NCI-H1417 treated with DMSO at 0.1 percent for 48 hours (cell line): Measurements from ENCODE around the gene GTF2E1.
A peak's percentile ranks its signal among the peaks of the same experiment; 100 is the strongest.
"Not testable (repeated sequence)": the region's sequence is repeated elsewhere in the genome, so short reads cannot be mapped to it uniquely, and the experiment has no call there.

Source experiments
- DNase-seq: peaks from one replicate; lab custom pipeline; 2025; lab: John Stamatoyannopoulos, UW

Gene GTF2E1

DNA sequence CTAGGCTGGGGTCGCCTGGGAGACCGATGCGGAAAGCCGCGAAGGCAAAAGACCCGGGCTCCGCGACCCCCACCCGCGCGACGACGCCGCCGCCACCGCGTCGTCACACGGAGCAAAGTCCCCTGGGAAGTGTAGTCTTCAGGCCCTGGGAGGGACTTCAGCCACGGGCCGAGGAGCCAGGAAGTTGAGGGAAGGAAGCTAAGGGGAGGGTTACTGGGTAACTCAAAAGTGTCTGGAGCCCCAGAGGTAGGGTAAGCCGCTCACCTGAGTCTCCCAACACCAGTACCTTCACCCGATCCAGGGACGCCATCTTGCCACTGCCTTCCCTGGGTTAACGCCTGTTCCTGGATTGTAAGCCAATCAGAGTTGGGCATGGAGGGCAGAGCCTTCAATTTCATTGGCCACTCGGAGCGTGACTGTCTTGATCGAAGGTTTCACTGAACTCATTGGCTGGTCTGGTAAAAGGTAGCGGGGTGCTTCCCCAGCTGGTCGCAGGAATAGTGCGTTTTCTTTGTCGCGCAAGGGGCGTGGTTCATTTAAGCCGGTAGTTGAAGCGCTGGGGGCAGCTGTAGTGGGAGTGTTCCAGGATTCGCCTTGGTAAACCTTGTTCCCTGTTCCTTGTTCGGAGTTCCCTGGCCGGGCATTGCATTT is at the start of gene GTF2E1, which contains the start of gene RABL3:
Gene GTF2E1, plus strand, starts transcription at position 547 of the 651 bp plus-strand sequence. CDS start 7,809 bp downstream, outside the sequence.
Gene RABL3, minus strand, starts transcription at position 319 of the 651 bp plus-strand sequence. Its CDS starts 9 bp downstream, at position 310.
- DNase-seq = peak; percentile 99

DNA sequence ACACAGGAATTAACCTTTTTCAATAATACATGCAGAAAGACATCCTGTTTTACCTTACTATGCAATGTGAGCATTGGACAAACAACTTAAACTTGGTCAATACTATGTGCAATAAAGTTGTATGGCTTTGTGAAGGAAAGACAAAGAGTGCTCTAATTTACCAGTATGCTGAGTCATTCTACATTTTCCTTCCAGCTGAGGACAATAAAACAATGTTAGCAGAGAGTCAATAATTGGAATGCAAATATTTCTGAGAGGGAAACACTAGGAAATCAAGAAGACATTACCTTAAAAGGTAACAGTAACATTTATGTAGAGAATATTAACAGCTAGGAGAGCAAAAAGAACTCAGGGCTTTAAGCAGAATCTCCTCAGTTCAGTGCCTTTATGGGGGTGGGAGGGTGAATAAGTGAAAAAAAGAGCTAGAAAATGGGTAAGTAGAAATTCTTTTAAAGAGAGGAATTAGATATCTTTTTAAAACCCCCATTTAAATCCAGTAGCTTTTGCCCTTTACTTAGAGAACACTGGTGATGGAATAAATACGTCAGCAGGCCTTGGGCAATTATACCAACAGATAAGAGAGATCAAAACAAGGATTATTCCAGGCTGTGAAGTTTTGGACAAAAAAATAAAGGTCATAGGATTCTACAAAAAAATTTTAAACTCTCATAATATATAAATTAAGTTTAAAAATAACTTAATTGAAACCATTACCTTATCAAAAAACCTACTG is 48.9 kb upstream of the GTF2E1 start:
- no peak for DNase-seq

DNA sequence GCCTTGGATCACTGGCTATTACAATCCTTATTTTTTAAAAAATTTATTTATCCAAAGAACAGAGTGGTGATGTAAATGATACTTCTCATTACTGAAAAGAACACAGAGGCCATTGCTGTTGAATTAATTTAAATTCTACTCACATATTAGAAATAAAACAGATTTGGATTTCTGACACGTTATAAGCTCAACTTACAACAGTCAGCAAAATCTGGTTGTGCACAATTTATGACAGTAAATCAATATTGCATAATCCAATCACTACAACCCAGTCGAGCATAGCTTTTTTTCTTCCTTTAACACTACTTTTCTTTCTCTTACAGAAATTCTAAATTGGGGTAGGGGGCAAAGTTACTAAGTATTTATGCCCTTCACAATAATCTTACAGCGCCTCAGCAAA is 43.2 kb upstream of the GTF2E1 start:
- no peak for DNase-seq

DNA sequence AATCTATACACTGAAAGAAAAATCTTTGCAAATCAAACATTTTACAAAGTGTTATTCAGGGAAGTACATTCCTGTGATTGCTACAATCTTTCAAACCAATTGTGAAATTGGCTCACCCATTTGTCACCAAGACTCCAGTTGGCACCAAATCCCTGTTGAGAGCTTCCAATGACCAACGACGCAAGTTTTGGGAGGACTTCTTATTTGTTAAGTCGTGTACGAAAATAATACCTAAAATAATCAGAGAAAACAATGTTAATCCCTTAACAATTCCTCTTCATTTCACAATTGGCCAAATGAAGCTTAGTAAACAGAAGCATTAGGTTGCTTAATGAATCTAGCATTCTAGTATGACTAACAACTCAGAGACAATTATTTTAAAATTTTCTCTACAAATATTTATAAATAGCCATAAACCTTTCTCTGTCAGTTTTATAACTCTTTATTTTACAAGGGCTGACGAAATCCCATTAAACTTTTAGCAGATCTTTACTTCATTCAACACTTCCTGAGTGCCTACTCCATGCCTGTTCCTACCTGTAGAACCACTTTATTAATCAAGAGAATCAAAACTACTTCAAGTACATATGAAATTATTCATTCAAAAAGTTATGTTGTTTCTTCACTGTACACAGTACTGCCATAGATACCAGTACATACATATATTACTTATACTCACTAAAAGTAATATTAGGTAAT is 36.5 kb upstream of the GTF2E1 start:
- DNase-seq = no peak

DNA sequence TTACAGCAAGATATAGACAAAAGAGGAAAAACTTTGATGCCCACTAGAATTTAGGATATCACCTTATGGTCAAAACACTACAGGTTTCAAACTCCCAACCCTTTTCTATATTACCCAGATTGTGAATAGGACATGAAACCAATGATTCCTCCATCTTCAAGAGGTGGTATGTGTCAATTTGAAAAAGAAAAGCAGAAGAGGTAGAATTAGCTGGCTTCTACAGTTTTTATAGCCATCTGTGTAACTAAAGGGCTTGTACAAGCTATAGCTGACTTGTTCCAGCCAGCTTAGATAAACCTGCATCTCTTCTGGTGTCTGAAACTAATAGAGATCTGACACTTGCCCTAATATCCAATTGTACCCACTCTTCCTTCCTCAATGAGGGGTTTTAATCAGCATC is 35.6 kb upstream of the GTF2E1 start:
- no peak for DNase-seq

DNA sequence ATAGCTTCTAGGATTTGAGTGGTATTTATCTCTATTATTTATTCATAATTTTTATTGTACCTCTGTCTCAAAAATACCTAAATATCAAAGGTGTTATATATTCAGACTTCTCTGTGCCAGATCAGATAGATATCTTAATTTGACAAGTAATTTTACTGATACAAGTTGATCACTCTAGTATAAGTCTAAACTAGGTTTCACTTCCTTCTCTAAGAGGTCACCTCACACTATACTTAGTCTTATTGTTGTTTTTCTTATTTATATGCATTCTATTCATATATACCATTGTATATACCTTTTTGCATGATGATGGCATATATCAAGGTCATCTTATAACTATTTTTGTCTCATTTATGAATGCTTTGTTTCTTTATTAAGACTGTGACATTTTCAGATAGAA is 34.1 kb upstream of the GTF2E1 start:
- DNase-seq = no peak

DNA sequence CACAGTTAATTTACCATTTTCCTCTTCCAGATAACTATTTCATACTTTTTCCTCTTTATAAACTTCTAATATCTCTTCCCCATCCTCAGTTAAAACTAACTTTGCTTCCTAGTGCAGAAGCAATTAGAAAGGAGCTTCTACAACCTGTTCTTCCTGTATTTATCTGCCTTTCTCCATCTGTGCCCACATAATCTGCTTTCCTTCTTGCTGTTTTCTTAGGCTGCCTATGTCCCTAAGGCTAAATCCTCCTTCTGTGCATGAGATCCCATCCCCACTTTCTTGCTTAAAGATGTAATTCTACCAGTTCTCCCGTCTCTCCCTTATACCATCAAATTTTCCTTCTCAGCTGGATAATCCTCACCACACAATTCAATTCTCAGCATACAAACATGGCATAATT is 32.2 kb upstream of the GTF2E1 start:
- DNase-seq = no peak

DNA sequence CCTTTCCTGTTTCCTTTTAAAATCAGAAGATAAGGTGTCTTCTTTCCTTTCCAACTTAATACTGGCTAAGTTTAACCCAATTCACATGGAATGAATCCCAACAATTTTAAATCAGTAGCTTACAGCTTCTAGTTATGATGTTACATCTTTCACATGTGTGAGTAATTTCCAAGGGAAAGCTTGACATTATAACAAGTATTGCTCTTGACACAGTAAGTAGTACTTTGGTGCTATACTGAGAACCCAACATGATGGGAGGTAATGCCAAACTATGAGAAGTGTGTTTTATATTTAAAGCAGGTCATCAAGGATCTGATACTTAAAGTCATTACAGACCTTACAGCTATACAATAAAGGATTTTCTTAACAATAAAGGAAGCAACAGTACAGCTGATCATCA is 29.3 kb upstream of the GTF2E1 start:
- DNase-seq = no peak

DNA sequence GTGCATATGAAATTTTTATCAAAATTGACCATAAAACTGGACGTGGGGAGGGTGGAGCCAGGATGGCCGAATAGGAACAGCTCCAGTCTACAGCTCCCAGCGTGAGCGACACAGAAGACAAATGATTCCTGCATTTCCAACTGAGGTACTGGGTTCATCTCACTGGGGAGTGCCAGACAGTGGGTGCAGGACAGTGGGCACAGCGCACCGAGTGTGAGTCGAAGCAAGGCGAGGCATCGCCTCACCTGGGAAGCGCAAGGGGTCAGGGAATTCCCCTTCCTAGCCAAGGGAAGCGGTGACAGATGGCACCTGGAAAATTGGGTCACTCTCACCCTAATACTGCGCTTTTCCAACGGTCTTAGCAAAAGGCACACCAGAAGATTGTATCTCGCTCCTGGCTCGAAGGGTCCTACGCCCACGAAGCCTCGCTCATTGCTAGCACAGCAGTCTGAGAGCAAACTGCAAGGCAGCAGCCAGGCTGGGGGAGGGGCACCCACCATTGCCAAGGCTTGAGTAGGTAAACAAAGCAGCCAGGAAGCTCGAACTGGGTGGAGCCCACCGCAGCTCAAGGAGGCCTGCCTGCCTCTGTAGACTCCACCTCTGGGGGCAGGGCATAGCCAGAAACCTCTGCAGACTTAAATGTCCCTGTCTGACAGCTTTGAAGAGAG is 23.2 kb upstream of the GTF2E1 start:
- not testable (repeated sequence) for DNase-seq

DNA sequence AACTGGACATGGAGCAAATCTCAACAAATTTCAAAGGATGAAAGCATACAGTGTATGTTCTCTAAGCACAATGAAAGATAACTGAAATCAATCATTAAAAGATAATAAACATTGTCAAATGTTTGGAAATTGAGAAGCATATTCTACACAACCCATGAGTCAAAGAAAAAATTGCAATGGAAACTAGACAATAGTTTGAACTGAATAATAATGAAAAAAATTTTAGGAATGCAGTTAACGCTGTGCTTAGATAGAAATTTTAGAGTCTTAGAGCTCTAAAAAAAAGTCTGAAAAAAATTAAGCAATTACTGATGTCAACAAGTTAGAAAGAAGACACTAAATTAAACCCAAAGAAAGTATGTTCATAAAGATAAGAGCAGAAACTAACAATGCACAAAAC is 15.8 kb upstream of the GTF2E1 start:
- DNase-seq = no peak

DNA sequence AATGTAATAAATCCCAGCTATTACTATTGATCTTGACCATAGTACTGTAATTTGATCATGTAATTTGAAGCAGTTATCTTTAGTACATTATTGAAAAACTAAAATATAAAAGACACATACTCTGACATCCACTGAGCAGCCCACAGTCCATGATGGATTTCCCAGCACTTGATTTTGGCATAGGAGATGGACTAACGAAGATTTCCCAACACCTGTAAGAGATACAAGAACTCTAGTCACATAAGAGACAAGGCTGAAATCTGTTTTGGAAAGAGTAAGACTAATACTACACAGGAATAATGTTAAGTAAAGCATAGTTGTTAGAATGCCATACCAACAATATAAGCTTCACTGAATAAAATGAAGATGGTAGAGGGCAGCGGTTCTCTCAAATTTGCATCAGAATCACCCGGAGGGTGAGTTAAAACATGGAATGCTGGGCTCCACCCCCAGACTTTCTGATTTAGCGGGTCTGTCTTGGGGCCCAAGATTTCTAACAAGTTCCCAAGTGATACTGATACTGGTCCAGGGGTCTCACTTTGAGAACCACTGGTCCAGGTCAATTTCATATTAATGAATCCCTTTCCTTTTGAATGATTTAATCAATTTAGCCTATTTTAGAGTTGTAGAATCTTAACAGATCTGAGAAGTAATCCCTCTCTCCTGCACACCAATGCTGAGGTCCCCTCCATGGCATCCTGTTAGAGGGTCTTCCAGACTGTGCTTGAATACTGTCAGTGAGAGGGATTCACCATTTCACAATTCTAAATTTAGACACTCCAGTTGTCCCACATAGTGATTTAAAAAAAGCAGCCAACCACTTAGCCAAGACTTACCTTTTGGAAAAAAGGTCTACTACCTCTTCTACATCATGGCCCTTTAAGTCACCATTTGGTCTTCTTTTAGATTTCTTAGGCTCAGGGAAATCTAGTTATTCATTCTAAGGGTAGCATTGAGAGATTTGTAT is 11.7 kb upstream of the GTF2E1 start:
- no peak for DNase-seq

DNA sequence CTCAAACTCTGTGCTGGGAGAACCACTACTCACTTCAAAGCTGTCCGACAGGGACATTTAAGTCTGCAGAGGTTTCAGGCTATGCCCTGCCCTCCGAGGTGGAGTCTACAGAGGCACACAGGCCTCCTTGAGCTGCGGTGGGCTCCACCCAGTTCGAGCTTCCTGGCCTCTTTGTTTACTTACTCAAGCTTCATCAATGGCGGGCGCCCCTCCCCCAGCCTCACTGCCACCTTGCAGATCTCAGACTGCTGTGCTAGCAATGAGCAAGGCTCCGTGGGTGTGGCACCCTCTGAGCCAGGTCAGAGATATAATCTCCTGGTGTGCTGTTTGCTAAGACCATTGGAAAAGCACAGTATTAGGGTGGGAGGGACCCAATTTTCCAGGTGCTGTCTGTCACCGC is 4.5 kb upstream of the GTF2E1 start:
- DNase-seq = not testable (repeated sequence)

DNA sequence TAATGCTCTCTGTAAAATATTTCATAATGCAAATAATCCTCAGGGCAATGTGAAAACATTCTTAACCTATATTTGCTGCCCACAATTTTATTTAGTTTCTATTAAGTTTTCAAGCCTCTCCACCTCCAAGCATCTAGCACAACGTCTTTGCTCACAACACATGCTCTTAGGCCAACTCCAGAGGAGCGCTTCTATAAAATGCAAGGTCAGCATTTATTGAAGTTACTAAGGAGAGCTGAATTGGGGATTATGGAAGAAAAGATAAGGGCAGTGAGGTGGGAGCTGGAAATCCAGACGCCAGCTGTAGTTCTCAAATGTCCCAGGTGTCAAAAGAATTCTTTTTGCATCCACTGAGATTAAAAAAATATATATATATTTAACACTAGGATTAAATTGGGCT is 1.2 kb upstream of the GTF2E1 start:
- no peak for DNase-seq

DNA sequence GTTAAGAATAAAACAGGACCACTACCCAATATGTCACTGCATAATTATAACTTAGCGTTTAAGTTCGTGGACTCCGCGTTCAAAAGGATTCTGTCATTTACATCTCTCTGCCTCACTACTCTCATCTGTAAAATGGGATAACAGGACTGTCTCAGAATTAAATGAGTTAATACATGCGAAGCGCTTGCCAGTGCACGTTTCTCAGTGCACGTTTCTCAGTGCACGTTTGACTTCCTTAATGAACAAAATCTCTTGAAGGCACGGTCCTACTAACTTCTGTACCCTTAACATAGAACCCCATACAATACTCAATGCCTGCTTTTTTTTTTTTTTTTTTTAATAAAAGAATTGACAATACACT is 727 bp upstream of the GTF2E1 start:
- DNase-seq = no peak

DNA sequence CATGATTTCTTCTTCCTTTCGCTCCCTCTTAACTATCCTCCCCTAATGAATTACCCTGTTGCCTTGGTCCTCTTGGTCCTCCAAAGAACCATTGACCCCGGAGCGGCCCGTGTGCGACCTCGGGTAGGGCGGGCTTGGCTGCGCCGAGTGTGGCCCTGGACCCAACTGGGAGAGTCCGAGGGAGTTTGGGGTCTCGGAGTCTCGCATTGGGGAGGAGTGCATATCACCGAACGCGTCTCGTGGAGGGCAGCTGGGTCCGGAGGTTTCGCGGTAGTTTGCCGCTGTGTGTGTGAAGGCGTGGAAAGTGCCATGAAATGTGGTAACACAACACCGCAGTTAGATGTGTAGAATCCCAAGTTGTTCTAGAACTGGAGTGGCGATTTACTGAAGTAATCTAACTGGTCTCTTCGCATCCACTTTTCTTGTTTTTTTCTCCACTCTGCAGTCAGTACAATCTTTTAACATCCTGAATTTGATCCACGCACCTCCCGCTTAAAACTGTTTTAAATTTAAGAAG is 363 bp downstream of the GTF2E1 start:
- DNase-seq = no peak

DNA sequence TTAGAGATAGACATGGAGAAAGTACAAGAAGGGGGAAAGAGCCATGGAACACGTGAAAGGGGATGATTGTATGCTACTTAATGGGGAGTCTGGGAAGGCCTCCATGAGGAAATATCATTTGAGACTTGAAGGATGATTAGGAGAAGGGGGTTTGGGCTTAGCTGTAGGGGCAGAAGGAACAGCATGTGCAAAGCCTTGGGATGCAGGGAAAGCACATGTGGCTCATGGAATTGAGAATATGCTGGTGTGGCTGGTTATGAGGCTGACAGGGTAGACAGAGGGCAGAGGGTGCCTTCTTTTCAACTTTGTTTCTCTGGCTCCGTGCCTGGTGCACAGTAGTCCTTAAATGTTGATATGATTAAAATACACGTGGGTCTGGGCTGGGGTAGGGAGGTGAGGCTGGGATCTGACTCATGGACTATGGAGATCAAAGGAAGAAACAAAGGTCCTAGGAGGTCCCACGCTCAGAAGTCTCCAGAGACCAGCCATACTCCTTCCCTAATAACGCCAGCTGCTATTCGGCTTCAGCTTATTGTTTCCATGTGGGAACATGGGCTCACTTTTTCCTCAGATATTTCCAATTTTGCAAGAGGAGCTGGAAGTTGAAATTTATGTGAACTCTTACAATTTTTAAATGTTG is 1.1 kb downstream of the GTF2E1 start:
- DNase-seq = no peak

DNA sequence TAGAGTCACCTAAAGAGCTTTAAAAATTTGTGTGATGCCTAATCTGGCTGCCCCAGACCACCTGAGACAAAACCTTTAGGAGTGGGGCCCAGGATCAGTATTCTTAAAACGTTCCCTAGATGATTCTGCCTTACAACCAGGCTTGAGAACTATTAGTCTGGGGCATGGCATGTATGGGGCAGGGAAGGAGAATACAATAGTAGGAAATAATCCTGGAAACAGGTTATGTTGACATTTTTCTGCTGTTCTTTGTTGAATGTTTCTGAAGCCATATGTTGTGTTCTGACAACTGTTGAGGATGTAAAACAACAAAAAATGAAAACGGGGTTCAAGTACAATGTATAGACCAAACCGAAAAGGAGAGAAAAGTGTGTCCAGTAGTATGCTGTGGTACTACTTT is 2.9 kb downstream of the GTF2E1 start:
- DNase-seq = no peak

DNA sequence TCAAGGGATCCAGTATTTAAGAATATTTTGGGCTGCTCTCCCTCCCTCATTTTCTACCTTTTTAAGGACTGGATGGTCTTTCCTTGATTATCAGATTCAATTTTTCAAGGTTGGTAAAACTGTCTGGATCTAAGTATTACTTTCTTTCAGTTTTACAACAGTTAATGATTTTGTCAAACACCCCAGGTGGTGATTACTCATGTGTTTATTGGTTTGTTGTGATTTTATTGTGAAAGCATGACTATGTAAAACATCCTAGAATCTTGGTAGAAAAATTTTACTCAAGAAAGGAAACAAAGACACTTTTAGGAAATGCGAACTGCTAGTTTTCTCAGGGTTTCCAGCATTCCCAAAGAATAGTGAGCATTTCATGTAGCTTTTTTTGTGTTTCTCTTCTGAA is 7.3 kb downstream of the GTF2E1 start:
- DNase-seq = no peak

DNA sequence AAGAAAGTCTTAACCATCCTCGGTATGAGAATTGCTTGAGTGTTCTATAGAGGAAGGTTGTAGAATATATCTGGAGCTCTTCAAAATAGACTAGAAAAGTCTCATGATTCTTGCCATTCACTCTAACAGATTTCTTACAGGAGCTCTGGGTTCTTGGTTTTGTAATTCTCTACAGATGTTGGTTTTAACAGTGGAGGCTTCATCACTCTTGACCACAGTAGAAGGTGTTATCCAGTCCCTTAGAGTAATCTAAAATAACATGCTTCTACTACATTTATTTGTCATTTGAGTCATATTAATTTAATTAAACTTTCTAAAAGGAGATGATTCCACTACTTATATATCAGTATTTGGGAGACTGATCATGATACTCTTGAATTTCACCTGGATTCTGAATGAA is 9.7 kb downstream of the GTF2E1 start:
- DNase-seq = no peak

DNA sequence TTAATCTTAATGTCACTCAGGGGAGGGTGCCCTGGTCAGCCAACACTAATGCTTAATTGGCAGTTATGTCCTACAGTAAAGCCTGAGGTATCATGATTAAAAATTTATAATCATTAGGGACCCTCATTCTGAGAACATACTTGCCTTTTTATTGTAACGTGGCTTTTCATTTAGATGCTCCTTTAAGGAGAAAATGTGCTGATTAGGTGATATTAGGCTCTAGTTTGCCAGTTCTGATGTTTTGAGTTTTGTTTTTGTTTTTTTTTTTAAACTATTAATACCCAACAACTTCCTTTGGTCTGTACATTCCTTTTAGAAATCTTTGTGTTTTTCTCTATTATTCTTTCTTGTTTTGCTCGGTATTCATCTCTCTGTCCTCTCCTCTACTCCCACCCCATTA is 10.3 kb downstream of the GTF2E1 start:
- DNase-seq = no peak

DNA sequence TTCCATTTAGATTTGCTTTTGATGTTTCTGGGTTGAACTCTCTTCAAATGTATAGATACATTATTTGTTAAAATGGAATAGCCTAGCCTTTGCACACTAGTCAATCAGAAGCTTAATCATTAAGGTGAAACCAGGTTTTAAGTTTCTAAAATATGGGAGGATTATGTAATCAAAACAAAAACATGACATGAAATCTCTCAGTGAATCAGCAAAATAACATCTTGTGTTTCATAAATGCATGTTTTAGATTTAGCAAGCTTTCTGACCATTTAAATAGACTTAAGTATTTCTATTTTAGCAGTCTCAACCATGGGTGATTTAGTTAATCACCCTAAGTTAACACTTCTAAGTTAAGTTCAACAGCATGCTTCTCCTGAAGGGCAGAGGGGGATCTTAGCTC is 11.3 kb downstream of the GTF2E1 start:
- no peak for DNase-seq
